CD4-positive, alpha-beta T cell treated with Interleukin-10 for 1 hour (primary cell): Measurements from ENCODE around the gene ZNFX1.

ENCODE experiments used
- DNase-seq: peaks from one replicate; pipeline ENCODE4 v3.0.0-alpha.2; 2020

ZNFX1 gene

DNA sequence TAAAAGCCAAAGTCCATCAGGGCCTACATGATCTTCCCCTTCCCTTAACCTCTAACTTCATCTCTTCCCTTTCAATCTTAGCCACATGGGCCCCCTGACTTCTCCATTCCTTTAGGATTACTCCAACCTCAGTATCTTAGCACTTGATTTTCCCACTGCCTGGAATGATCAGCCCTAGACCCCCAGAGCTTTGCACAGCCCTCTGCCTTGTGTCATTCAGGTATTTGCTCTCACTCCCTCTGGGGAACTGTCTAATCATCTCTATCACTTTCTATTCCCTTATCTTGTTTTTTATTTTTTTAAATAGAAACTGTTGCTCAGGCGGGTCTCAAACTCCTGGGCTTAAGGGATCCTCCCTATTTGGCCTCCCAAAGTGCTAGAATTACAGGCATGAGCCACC lies 13.3 kb upstream of the ZNFX1 start:
- no peak for DNase-seq

DNA sequence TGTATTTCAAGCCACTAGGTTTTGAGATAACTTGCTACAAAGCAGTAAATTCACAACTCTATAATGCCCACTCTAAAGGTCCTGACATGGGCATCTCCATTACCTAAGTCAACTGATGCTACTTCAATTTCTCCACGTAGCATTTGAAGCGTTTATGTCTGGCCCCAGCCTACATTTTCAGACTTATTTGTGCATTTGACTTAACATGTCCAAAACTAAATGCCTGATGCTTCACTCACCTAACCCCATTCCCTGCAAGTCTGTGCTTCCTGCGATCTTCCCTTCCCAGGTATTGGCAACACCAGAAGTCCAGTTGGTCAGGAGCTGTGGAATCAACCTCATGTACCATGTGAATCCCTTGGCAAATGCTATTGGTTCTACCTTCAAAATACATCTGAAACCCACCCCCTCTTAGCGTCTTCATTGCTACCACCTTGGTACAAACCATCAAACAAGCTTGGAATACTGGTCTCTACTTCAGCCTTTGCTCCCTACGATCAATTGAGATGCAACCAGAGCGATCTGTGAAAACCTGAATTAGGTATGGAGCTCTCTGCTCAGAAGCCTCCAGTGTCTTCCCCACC lies 12.8 kb upstream of the ZNFX1 start:
- DNase-seq = no peak

DNA sequence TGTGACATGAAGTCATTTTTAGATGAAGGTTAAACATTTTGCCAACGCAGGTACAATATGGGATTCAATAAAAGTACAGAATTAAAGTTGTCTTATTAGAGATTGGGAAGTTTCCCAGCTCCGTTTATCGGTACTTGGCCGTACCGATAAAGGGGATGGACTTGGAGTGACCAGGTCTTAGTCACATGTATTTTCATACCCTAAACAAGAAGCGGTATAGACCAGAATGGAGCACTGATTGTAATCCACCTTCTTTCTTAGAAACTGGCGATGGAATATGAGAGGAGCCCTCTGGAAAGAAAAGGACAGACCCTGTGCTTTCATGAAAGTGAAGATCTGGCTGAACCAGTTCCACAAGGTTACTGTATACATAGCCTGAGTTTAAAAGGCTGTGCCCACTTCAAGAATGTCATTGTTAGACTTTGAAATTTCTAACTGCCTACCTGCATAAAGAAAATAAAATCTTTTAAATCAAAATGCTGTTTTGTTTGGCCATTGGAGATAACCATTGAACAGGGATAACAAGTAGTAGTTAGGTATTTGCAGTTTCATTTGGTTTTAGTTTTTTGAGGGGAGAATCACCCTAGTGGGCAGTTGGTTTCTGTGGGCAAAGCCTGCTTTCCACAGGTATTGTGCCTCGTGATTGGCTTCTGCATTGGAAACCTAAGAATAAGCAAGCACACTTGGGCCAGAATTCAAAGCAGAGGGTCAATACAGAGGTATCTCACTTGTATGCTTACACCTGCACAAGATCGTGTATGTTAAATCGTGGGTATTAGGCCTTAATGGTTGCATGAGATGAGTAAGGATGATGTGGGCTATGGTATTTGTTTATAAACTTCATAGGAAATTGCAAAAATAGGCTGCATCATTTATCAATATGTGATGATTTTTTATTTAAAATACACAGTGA lies 11.2 kb upstream of the ZNFX1 start:
- DNase-seq = no peak

DNA sequence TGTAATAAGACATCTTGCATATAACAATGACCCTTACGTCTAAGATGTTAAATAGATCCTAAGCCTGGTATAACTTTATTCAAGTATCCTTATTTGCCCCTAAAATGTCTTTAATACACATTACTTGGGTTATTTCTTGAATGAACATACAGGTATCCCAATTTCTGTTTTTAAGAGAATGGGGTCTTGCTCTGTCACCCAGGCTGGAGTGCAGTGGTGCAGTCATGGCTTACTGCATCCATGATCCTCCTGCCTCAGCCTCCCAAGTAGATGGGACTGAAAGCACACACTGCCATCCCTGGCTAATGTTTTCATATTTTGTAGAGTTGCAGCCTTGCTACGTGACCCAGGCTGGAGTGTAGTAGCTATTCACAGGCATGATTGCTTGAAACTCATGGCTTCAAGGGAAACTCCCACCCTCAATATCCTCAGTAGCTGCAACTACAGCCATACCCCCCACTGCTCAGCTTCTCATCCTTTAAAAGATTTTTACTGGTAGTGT lies 10.4 kb upstream of the ZNFX1 start:
- no peak for DNase-seq

- DNase-seq = no peak
Measured at GRCh38 chr20:49287555-49288249, 9.8 kb upstream of the ZNFX1 start.

GRCh38 chr20:49286689-49287551 lies 9.1 kb upstream of the ZNFX1 start:
- no peak for DNase-seq

DNA sequence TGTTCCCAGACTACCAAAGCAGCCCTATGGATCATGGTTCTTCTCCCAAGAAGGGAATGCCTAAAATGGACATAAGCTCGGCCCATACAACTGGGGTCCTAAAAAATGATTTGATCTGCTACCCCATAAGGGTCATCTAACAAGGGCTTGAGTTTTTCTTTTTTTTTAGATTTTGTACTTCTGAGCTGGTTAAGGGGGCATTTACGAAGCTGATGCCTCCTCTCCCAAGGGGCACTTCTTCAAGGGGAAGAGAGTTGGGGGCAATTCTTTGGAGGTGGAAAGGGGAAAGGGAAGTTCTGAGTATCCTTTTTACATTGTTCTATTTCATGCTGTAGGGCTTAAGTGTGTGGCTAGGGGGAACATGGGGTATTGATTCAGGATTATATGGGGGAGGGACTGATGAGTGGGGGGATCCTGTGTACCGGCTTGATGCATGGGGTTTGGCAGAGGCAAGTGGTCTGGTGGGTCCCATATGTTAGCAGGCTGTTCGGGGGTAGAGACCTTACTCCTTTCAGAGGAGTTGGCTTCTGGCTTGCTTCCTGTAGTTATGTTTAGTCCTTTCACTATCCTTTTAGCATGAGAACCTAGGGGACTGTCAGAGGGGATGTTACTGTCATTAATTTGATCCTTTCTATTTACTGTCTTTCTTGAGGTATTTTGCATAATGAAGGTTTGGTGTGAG lies 8.1 kb upstream of the ZNFX1 start:
- DNase-seq = no peak

GRCh38 chr20:49285233-49285668 lies 7.4 kb upstream of the ZNFX1 start:
- no peak for DNase-seq

- DNase-seq = no peak
Measured at GRCh38 chr20:49284818-49285217, 7.0 kb upstream of the ZNFX1 start.

GRCh38 chr20:49283703-49284625 lies 6.1 kb upstream of the ZNFX1 start:
- DNase-seq = no peak

DNA sequence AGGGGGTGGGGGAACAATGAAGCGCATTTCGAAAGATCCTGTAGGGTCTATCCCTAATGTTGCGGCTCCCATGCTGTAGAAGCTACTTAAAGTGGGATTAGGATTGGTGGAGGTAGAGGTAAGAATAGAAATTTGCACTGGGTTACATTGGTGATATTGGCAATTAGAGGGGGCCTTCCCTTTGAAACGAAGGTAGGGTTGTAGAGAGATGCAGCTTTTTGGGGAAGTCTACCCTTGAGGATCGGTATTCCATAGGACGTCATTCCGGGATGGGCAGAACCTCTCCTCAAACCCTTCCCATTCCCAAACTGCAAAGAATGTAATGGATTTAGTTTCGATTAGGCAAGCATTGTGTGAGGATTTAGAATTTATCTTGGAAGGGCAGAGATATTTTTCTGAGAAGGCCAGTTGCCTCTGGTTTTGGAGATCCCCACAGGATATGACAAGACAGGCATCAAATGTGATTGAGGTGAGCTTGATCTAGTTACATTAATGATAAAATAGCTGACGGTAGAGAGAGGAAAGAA lies 5.4 kb upstream of the ZNFX1 start:
- DNase-seq = peak; percentile 45

DNA sequence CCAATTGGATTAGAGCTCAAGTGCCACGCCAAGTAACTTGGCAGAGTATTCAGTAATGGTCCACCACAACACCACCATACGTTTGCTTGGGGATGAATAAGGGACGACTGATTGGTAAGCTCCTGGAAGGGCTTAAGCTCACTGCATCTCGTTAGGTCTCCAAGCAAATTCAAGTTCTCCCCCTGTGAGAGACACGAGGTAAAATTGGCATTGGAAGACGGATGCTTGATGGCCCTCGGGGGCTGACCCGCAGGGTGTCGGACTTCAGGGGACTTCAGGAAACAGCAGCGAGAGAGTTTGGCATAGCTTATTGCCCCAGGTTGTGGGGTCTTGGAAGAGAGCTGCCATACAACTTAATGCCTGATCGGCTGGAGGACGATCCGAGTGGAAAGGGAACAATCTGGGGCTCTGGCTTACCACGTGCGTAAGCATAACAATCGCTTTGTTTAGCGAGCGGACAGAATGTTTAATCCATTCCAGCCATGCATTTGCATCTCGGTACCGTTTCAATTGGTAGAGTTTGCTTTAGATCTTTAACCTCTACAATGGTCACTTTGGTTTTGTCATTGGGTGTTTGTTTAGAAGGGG lies 4.8 kb upstream of the ZNFX1 start:
- DNase-seq = no peak

GRCh38 chr20:49281913-49282467 lies 4.1 kb upstream of the ZNFX1 start:
- no peak for DNase-seq

DNA sequence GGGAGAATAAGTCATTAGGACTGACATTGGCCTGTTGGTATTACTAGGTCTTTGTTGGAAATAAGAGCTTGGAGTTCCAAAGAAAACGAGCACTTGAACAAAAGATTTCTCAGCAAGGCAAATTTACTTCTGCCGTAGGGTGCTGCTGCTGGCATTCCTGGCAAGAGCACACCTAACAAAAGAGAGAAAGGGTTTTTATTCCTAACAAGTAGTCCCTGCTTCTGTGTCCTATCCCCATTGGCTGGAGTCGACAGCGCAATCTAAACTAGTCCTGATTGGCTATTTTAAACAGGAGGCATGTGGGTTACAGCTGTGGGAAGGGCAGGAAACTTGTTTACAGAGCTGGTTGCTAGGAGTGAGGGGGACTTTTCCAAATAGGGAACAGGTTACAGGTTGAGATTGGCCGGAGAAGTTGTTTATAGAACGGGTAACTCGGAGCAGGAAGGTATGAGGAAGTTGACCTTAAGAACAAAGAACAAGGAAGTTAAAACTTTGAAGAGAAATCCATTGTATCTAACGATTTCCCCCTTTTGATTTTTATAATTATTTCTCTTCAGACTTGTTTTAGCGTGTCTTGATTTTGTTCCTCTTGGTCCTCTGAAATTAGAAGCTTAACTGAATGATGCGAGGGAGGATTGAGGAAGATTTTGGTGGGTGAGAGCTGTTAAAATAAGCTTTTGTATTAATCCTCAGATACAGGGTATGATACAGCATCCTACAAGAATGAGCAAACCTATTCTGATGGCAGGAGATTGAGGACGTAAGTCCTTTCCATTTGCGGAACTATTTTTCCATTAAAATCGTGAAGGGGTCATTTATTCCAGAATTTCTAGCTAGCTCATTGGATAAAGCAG lies 3.4 kb upstream of the ZNFX1 start:
- no peak for DNase-seq

GRCh38 chr20:49280463-49281058 lies 2.7 kb upstream of the ZNFX1 start:
- no peak for DNase-seq

DNA sequence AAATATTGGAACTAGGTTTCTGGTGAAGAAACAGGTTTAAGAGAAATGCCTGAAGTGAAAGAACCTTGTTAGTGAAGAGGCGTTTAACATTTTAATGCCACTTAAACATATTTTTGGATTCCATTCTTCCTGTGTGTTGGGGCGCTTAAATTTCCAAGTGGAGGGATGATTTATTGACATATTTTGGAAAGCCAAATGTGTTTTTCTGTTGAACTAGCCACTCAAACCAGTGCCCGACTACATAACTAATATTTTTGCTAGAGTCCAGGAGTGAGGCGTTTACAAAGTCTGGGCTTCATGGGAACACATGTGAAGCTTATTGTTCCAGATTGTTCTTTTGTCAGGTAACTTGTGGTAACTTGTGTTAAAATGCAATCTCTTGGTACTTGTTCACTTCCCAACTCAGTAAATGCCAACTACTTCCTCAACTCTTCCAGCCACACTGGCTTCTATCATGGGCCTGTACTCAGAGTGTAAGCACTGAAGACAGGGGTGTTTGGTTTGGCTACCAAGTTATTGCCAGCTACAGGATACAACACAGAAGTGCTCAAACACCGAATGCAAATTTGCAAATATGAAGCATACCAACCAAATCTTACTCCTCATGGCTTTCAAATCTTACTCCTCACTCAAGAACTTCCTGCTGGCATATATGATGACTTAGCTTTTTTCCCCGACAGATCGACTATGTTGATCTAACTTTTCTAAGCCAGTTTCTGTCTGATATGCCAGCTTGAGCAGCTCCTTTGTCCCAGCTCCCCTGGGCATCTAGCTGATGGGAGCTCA lies 2.0 kb upstream of the ZNFX1 start:
- no peak for DNase-seq

GRCh38 chr20:49278818-49279676 lies 1.2 kb upstream of the ZNFX1 start:
- peak; percentile 50 for DNase-seq
